ENCODE data around the gene PCSK7. TPM values are rescaled to one million over a fixed set of nuclear protein-coding genes. Genes with fewer than 3 reads are reported as not detected.

Gene PCSK7
- total RNA-seq, 1 experiment from 2014 or later = 50.7 TPM

- Histone ChIP-seq H3K56ac (ENCODE audit: insufficient read length, low read depth, low read length) (no peak overlapping the region), H3K9me3 (ENCODE audit: control insufficient read depth, low read depth, low read length) (no peaks in the 10 kb centered on the region), H2BK12ac (ENCODE audit: insufficient read length, low read depth, low read length) (no peak overlapping the region), H3K18ac (ENCODE audit: insufficient read length, low read depth, low read length) (peak overlapping the region; percentile 43), H4K5ac (ENCODE audit: insufficient read length, low read depth, low read length) (no peak overlapping the region), H2AFZ (ENCODE audit: low read length) (no peak overlapping the region), H2AK5ac (ENCODE audit: insufficient read length, low read length) (no peak overlapping the region), H3T11ph (ENCODE audit: low read length) (no peak overlapping the region), H3K27me3 (ENCODE audit: insufficient read depth, low read length) (no peaks in the 10 kb centered on the region), H2BK5ac (ENCODE audit: insufficient read length, low read length) (no peak overlapping the region), H3K79me1 (ENCODE audit: insufficient read depth, low read depth, low read length, poor library complexity, severe bottlenecking) (no peaks in the 10 kb centered on the region), H3K14ac (ENCODE audit: insufficient read depth, low read length) (peak overlapping the region; percentile 32; the same call in 1 of the 2 replicates), H4K8ac (replicated peaks; ENCODE audit: insufficient read length, low read depth, low read length) (no peak overlapping the region), H3K23me2 (ENCODE audit: insufficient read length, low read depth, low read length, poor library complexity, severe bottlenecking) (peaks cover 8% of the 10 kb centered on the region), H3K4me2 (ENCODE audit: insufficient read depth, insufficient read length, low read length) (peak overlapping the region; percentile 72), H3K4me1 (ENCODE audit: insufficient read depth, low read length) (no peaks in the 10 kb centered on the region), H3K9ac (ENCODE audit: extremely low read depth, insufficient read length, low read length) (peak overlapping the region; percentile 15), H4K91ac (ENCODE audit: insufficient read length, low read depth, low read length) (no peak overlapping the region), H3K79me2 (ENCODE audit: insufficient read depth, low read length) (peaks cover 3% of the 10 kb centered on the region; the same call in 1 of the 2 replicates), H2BK120ac (ENCODE audit: low read depth, low read length, poor library complexity, severe bottlenecking) (no peak overlapping the region), H2BK20ac (ENCODE audit: low read depth, low read length, poor library complexity, severe bottlenecking) (no peak overlapping the region), H3K27ac (ENCODE audit: insufficient read length, low read depth, low read length) (no peak overlapping the region), H3K23ac (ENCODE audit: insufficient read length, low read depth, low read length) (no peak overlapping the region), H2BK15ac (ENCODE audit: low read depth, low read length) (no peak overlapping the region), H3K4ac (ENCODE audit: low read depth, low read length) (no peak overlapping the region), H4K20me1 (ENCODE audit: control insufficient read depth, insufficient read depth, insufficient read length) (no peaks in the 10 kb centered on the region)
- peak overlapping the region in 1 of 3 experiments; percentile 58; a peak in 3 of 7 replicates for H3K27ac Mint-ChIP-seq
- H3K4me3 Mint-ChIP-seq = peak overlapping the region; percentile 60 to 70; a peak in 4 of 5 replicates
- whole genome bisulfite sequencing (ENCODE audit: extremely low coverage, insufficient read length, low lambda C conversion rate) = no CpG with 5 or more reads among the region's 12 CpGs
- peaks cover 35 to 40% of the 10 kb centered on the region in 2 experiments for H3K4me1 Mint-ChIP-seq
- H3K36me3 Mint-ChIP-seq (ENCODE audit: insufficient read depth in 1 of 3, low read depth in 3 of 3) = peaks cover 12 to 35% (median 26%) of the 10 kb centered on the region in 3 experiments; a peak in 6 of 7 replicates
- DNase-seq = no peak
- no peak for TF ChIP-seq CTCF (conservative IDR thresholded peaks at IDR 0.05)
- peaks cover 0 to 3% of the 10 kb centered on the region in 2 experiments; a peak in 1 of 5 replicates for H3K9me3 Mint-ChIP-seq
- no peaks in the 10 kb centered on the region for H3K27me3 Mint-ChIP-seq (ENCODE audit: low read depth)
These were observed 30.8 kb downstream of the PCSK7 start for GRCh38 chr11:117200813-117201657.
